SK-N-SH treated with all-trans-retinoic acid at 6 μM for 48 hours (cell line): ENCODE results near the gene CERT1.

Source experiments
- ARNTL ChIP-seq: fragments of 450-650 bp; formaldehyde crosslinking; IDR thresholded peaks from 2 replicates; pipeline ENCODE4 v1.5.0; 2020; ENCODE audit warnings: low read depth, mild to moderate bottlenecking, moderate library complexity, borderline replicate concordance
- BACH2 ChIP-seq: fragments of 250-450 bp; sonication (Bioruptor Pico); IDR thresholded peaks from 2 replicates; pipeline ENCODE4 v1.9.0; 2021; ENCODE audit warnings: mild to moderate bottlenecking, borderline replicate concordance
- CSDC2 ChIP-seq: fragments of 250-450 bp; sonication (Bioruptor Pico); IDR thresholded peaks from 2 replicates; pipeline ENCODE4 v1.5.0; 2020; ENCODE audit warnings: mild to moderate bottlenecking, moderate library complexity
- GLIS3 ChIP-seq: fragments of 250-450 bp; sonication (Bioruptor Pico); IDR thresholded peaks from 2 replicates; pipeline ENCODE4 v1.5.0; 2020; ENCODE audit warnings: mild to moderate bottlenecking, moderate library complexity
- ISL1 ChIP-seq: fragments of 250-450 bp; sonication (Bioruptor Pico); IDR thresholded peaks from 2 replicates; pipeline ENCODE4 v2.1.2; 2022; ENCODE audit warnings: mild to moderate bottlenecking, moderate library complexity
- RARB ChIP-seq: fragments of 250-450 bp; sonication (Bioruptor Pico); IDR thresholded peaks from 2 replicates; pipeline ENCODE4 v1.8.0; 2021; ENCODE audit warnings: mild to moderate bottlenecking, moderate library complexity
- TCF4 ChIP-seq: fragments of 250-450 bp; sonication (Bioruptor Pico); IDR thresholded peaks from 2 replicates; pipeline ENCODE4 v1.8.0; 2021; ENCODE audit warnings: mild to moderate bottlenecking, moderate library complexity, borderline replicate concordance
- ZFP3 ChIP-seq: fragments of 250-450 bp; sonication (Bioruptor Pico); IDR thresholded peaks from 2 replicates; pipeline ENCODE4 v1.5.0; 2020; ENCODE audit warnings: mild to moderate bottlenecking, moderate library complexity
- ZFP30 ChIP-seq: fragments of 450-650 bp; formaldehyde crosslinking; IDR thresholded peaks from 2 replicates; pipeline ENCODE4 v1.5.0; 2022; ENCODE audit warnings: mild to moderate bottlenecking, moderate library complexity
- ZNF70 ChIP-seq: fragments of 450-650 bp; formaldehyde crosslinking; IDR thresholded peaks from 2 replicates; pipeline ENCODE4 v1.5.0; 2020; ENCODE audit warnings: mild to moderate bottlenecking, moderate library complexity
- TF ChIP-seq, protein P1 (sequence below): fragments of 250-450 bp; sonication (Bioruptor Pico); IDR thresholded peaks from 2 replicates; pipeline ENCODE4 v1.8.0; 2020; ENCODE audit warnings: mild to moderate bottlenecking, moderate library complexity, borderline replicate concordance
- TF ChIP-seq, protein P2 (sequence below): fragments of 250-450 bp; sonication (Bioruptor Pico); IDR thresholded peaks from 2 replicates; pipeline ENCODE4 v1.5.1; 2020; ENCODE audit warnings: low read depth, mild to moderate bottlenecking, moderate library complexity

DNA sequence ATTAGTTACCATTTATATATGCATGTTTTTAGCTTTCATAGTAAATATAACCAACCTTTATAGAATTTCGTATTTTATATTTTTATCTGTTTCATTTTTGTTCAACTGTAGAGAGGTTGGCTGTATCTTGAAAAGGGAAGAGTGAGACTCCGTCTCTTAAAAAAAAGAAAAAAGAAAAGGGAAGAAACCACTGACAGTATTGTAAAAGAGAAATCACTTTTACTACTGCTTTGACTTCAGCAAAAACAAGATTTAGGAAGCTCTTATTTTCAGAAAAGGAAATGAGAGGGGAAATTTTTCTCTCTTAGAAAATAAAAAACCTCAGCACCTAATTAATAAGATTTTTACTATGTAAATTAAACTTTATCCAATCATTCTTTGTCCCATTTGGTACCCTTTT lies 14.6 kb upstream of the CERT1 start:
- TF ChIP-seq, protein P1, sequence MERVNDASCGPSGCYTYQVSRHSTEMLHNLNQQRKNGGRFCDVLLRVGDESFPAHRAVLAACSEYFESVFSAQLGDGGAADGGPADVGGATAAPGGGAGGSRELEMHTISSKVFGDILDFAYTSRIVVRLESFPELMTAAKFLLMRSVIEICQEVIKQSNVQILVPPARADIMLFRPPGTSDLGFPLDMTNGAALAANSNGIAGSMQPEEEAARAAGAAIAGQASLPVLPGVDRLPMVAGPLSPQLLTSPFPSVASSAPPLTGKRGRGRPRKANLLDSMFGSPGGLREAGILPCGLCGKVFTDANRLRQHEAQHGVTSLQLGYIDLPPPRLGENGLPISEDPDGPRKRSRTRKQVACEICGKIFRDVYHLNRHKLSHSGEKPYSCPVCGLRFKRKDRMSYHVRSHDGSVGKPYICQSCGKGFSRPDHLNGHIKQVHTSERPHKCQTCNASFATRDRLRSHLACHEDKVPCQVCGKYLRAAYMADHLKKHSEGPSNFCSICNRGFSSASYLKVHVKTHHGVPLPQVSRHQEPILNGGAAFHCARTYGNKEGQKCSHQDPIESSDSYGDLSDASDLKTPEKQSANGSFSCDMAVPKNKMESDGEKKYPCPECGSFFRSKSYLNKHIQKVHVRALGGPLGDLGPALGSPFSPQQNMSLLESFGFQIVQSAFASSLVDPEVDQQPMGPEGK (CRISPR knock-in tag), result no peak
- TF ChIP-seq ZFP30 (no peak), GLIS3 (no peak), RARB (CRISPR knock-in tag) (no peak), BACH2 (CRISPR knock-in tag) (no peak), TCF4 (CRISPR knock-in tag) (no peak), ARNTL (no peak), CSDC2 (CRISPR knock-in tag) (no peak), ZNF70 (CRISPR knock-in tag) (no peak), ZFP3 (CRISPR knock-in tag) (no peak), ISL1 (CRISPR knock-in tag) (no peak)
- TF ChIP-seq, protein P2, sequence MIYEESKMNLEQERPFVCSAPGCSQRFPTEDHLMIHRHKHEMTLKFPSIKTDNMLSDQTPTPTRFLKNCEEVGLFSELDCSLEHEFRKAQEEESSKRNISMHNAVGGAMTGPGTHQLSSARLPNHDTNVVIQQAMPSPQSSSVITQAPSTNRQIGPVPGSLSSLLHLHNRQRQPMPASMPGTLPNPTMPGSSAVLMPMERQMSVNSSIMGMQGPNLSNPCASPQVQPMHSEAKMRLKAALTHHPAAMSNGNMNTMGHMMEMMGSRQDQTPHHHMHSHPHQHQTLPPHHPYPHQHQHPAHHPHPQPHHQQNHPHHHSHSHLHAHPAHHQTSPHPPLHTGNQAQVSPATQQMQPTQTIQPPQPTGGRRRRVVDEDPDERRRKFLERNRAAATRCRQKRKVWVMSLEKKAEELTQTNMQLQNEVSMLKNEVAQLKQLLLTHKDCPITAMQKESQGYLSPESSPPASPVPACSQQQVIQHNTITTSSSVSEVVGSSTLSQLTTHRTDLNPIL, result no peak
